MM.1S (cell line): ENCODE data around the gene RHBG.

Experiments
- DNase-seq: peaks from one replicate; pipeline ENCODE4 v3.0.0-alpha.2; 2015
- H2AFZ ChIP-seq: fragments of 300-600 bp; sonication (generic); 2 replicates; pipeline ENCODE4 v1.6.0; 2016; ENCODE audit warnings: antibody characterized with exemption, low read length
- H3F3A ChIP-seq: fragments of 300-600 bp; sonication (generic); 2 replicates; pipeline ENCODE4 v1.6.1; 2016; ENCODE audit warnings: mild to moderate bottlenecking, antibody characterized with exemption, low read length, moderate library complexity, mixed read lengths; ENCODE audit not compliant: insufficient read depth
- H3K27ac ChIP-seq: fragments of 300-600 bp; sonication (generic); 2 replicates; pipeline ENCODE4 v1.5.1; 2016; ENCODE audit warnings: mild to moderate bottlenecking, low read length
- H3K27me3 ChIP-seq: fragments of 300-600 bp; sonication (generic); replicated peaks from 2 replicates; pipeline ENCODE4 v1.6.0; 2016; ENCODE audit warnings: low read length; ENCODE audit not compliant: insufficient read depth
- H3K36me3 ChIP-seq: fragments of 300-600 bp; sonication (generic); replicated peaks from 2 replicates; pipeline ENCODE4 v1.6.1; 2016; ENCODE audit warnings: mild to moderate bottlenecking, low read length, mixed read lengths; ENCODE audit not compliant: insufficient read depth
- H3K4me1 ChIP-seq: fragments of 300-600 bp; sonication (generic); 2 replicates; pipeline ENCODE4 v1.6.1; 2016; ENCODE audit warnings: low read length, mixed read lengths
- H3K4me2 ChIP-seq: fragments of 300-600 bp; sonication (generic); 2 replicates; pipeline ENCODE4 v1.6.0; 2016; ENCODE audit warnings: low read depth, low read length
- H3K4me3 ChIP-seq: fragments of 300-600 bp; sonication (generic); 2 replicates; pipeline ENCODE4 v1.5.1; 2016; ENCODE audit warnings: low read length, mixed read lengths
- H3K79me2 ChIP-seq: fragments of 300-600 bp; sonication (generic); 2 replicates; pipeline ENCODE4 v1.6.1; 2016; ENCODE audit warnings: mixed run types, low read length, mixed read lengths
- H3K9ac ChIP-seq: fragments of 300-600 bp; sonication (generic); 2 replicates; pipeline ENCODE4 v1.6.1; 2016; ENCODE audit warnings: low read length, mixed read lengths
- H3K9me2 ChIP-seq: fragments of 300-600 bp; sonication (generic); replicated peaks from 2 replicates; pipeline ENCODE4 v1.6.1; 2016; ENCODE audit warnings: mild to moderate bottlenecking, low read length, mixed read lengths; ENCODE audit not compliant: insufficient read depth
- H3K9me3 ChIP-seq: fragments of 300-600 bp; sonication (generic); replicated peaks from 2 replicates; pipeline ENCODE4 v1.6.1; 2016; ENCODE audit warnings: mild to moderate bottlenecking, low read length, mixed read lengths; ENCODE audit not compliant: insufficient read depth
- H4K20me1 ChIP-seq: fragments of 300-600 bp; sonication (generic); 2 replicates; pipeline ENCODE4 v1.6.1; 2016; ENCODE audit warnings: mild to moderate bottlenecking, low read length, moderate library complexity, mixed read lengths; ENCODE audit not compliant: insufficient read depth
- EZH2 ChIP-seq: fragments of 300-600 bp; sonication (generic); optimal IDR thresholded peaks from 2 replicates; pipeline ENCODE3; 2017; ENCODE audit warnings: low read depth, mild to moderate bottlenecking, antibody characterized with exemption, low read length, mixed read lengths
- EZH2phosphoT487 ChIP-seq: fragments of 300-600 bp; sonication (generic); IDR thresholded peaks from 2 replicates; pipeline ENCODE4 v1.6.1; 2018; ENCODE audit warnings: antibody characterized with exemption, low read length
- TF ChIP-seq, protein P1 (sequence below): fragments of 300-600 bp; sonication (generic); IDR thresholded peaks from 2 replicates; pipeline ENCODE4 v1.5.1; 2016; ENCODE audit warnings: antibody characterized with exemption, low read length, mixed read lengths

Gene RHBG

DNA sequence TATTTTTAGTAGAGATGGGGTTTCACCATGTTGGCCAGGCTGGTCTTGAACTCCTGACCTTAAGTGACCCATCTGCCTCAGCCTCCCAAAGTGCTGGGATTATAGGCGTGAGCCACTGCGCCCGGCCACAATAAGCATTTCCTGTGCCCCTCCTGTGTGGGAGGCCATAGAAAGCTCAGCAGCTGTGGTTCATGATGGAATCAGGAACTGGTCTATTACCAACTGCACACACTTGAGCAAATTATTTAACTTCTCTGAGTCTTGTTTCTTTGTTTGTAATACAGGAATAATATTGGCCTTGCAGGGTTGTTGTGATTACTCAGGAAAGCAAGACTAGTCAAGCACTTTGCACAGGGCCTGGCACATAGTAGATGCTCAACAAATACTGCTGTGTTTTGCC is 15.0 kb downstream of the RHBG start:
- H2AFZ ChIP-seq = no peak overlapping the region
- no peaks in the 10 kb centered on the region for H3K9me2 ChIP-seq
- no peaks in the 10 kb centered on the region for H3F3A ChIP-seq
- H3K4me2 ChIP-seq = no peak overlapping the region
- no peaks in the 10 kb centered on the region for H3K4me1 ChIP-seq
- no peak overlapping the region for H3K4me3 ChIP-seq
- H3K9ac ChIP-seq = no peak overlapping the region
- H3K79me2 ChIP-seq = no peaks in the 10 kb centered on the region
- peaks cover 31% of the 10 kb centered on the region for H3K27me3 ChIP-seq
- no peaks in the 10 kb centered on the region for H4K20me1 ChIP-seq
- H3K36me3 ChIP-seq = no peaks in the 10 kb centered on the region
- DNase-seq = no peak
- no peaks in the 10 kb centered on the region for H3K9me3 ChIP-seq
- no peak for TF ChIP-seq EZH2
- TF ChIP-seq, protein P1, sequence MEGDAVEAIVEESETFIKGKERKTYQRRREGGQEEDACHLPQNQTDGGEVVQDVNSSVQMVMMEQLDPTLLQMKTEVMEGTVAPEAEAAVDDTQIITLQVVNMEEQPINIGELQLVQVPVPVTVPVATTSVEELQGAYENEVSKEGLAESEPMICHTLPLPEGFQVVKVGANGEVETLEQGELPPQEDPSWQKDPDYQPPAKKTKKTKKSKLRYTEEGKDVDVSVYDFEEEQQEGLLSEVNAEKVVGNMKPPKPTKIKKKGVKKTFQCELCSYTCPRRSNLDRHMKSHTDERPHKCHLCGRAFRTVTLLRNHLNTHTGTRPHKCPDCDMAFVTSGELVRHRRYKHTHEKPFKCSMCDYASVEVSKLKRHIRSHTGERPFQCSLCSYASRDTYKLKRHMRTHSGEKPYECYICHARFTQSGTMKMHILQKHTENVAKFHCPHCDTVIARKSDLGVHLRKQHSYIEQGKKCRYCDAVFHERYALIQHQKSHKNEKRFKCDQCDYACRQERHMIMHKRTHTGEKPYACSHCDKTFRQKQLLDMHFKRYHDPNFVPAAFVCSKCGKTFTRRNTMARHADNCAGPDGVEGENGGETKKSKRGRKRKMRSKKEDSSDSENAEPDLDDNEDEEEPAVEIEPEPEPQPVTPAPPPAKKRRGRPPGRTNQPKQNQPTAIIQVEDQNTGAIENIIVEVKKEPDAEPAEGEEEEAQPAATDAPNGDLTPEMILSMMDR = no peak
- no peak for TF ChIP-seq EZH2phosphoT487
- no peak overlapping the region for H3K27ac ChIP-seq

DNA sequence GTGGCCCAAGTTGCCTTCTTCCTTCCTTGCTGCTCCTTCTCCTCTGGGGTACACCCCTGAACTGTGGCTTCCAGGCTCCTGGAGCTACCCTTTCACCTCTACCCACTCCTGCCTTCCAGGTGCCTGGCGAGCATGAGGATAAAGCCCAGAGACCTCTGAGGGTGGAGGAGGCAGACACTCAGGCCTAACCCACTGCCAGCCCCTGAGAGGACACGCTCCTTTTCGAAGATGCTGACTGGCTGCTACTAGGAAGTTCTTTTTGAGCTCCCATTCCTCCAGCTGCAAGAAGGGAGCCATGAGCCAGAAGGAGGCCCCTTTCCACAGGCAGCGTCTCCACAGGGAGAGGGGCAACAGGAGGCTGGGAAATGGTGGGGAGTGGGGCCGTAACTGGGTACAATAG is 15.6 kb downstream of the RHBG start:
- H3K9ac ChIP-seq = no peak overlapping the region

DNA sequence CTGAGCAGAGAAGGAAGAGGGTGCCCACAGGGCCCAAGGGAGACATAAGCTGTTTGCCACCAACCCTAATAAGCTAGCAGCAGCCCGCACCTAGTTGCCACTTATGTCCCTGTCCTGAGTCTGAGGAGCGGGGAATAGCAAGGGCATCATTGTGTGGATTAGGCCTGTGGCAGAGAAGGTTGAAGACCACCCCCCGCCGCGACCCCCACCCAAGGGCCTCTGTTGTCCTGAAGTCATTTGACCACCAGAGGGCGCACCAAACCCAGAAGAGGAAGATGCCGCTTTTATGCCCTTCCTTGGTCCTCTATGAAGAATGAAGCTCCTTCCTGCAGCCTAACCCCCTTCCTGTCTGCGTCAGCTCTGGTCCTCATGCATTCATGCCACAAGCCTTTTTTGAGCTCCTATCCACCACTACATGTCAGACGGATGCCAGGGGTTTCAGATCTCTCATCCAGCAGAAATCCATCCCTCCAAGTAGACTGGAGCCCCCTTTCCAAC is 16.6 kb downstream of the RHBG start:
- no peaks in the 10 kb centered on the region for H3K36me3 ChIP-seq
- no peak for TF ChIP-seq EZH2
- TF ChIP-seq, protein P1 = peak; percentile 100
- H3F3A ChIP-seq = no peaks in the 10 kb centered on the region
- no peak overlapping the region for H3K9ac ChIP-seq
- peak; percentile 75 for DNase-seq
- H3K27me3 ChIP-seq = peaks cover 47% of the 10 kb centered on the region
- no peak overlapping the region for H3K4me3 ChIP-seq
- no peaks in the 10 kb centered on the region for H3K9me2 ChIP-seq
- no peak overlapping the region for H2AFZ ChIP-seq
- no peak overlapping the region for H3K4me2 ChIP-seq
- no peaks in the 10 kb centered on the region for H3K9me3 ChIP-seq
- no peaks in the 10 kb centered on the region for H3K79me2 ChIP-seq
- no peaks in the 10 kb centered on the region for H3K4me1 ChIP-seq
- no peak overlapping the region for H3K27ac ChIP-seq
- H4K20me1 ChIP-seq = no peaks in the 10 kb centered on the region

More for the DNA sequence above, 15.6 kb downstream of the RHBG start:
- Histone ChIP-seq H2AFZ (no peak overlapping the region), H3K27me3 (peaks cover 38% of the 10 kb centered on the region), H3K4me2 (no peak overlapping the region), H3K36me3 (no peaks in the 10 kb centered on the region), H3K9me2 (no peaks in the 10 kb centered on the region), H3K4me1 (no peaks in the 10 kb centered on the region), H3F3A (no peaks in the 10 kb centered on the region), H3K9me3 (no peaks in the 10 kb centered on the region), H3K4me3 (no peak overlapping the region), H3K79me2 (no peaks in the 10 kb centered on the region), H3K27ac (no peak overlapping the region), H4K20me1 (no peaks in the 10 kb centered on the region)
- DNase-seq = no peak
- TF ChIP-seq EZH2 (no peak), EZH2phosphoT487 (no peak)
- TF ChIP-seq, protein P1 = no peak
